Hepatocyte (in vitro differentiated cells): Measurements from ENCODE around the gene SMOC1. TPM values are rescaled to one million over a fixed set of nuclear protein-coding genes. Genes with fewer than 3 reads are reported as not detected.

Experiments
- DNase-seq: peaks from one replicate; pipeline ENCODE4 v3.0.0-alpha.2; 2016; ENCODE audit warnings: low spot score
- H2AFZ ChIP-seq: fragments of 200-600 bp; sonication (generic); 2 replicates; pipeline ENCODE4 v1.6.0; 2016; ENCODE audit warnings: antibody characterized with exemption, mild to moderate bottlenecking
- H3K27ac ChIP-seq: fragments of 200-600 bp; sonication (generic); 2 replicates; pipeline ENCODE4 v1.5.1; 2016; ENCODE audit warnings: mild to moderate bottlenecking
- H3K27me3 ChIP-seq: fragments of 200-600 bp; sonication (generic); 2 replicates; pipeline ENCODE4 v1.6.1; 2016
- H3K36me3 ChIP-seq: fragments of 200-600 bp; sonication (generic); replicated peaks from 2 replicates; pipeline ENCODE4 v1.5.1; 2016; ENCODE audit warnings: low read depth; ENCODE audit not compliant: insufficient read depth
- H3K4me1 ChIP-seq: fragments of 200-600 bp; sonication (generic); 2 replicates; pipeline ENCODE4 v1.5.1; 2016; ENCODE audit warnings: mild to moderate bottlenecking, moderate library complexity; ENCODE audit not compliant: insufficient read depth
- H3K4me2 ChIP-seq: fragments of 200-600 bp; sonication (generic); 2 replicates; pipeline ENCODE4 v1.6.0; 2016
- H3K4me3 ChIP-seq: fragments of 200-600 bp; sonication (generic); 2 replicates; pipeline ENCODE4 v1.5.1; 2016; ENCODE audit warnings: mild to moderate bottlenecking
- H3K79me2 ChIP-seq: fragments of 200-600 bp; sonication (generic); 2 replicates; pipeline ENCODE4 v1.6.0; 2017; ENCODE audit warnings: mild to moderate bottlenecking
- H3K9me2 ChIP-seq: fragments of 200-600 bp; sonication (generic); replicated peaks from 2 replicates; pipeline ENCODE4 v1.6.0; 2017; ENCODE audit warnings: mild to moderate bottlenecking; ENCODE audit not compliant: insufficient read depth
- H3K9me3 ChIP-seq: fragments of 200-600 bp; sonication (generic); 2 replicates; pipeline ENCODE4 v1.5.1; 2016; ENCODE audit warnings: low read depth, mild to moderate bottlenecking
- H4K20me1 ChIP-seq: fragments of 200-600 bp; sonication (generic); 2 replicates; pipeline ENCODE4 v1.6.0; 2016; ENCODE audit warnings: mild to moderate bottlenecking; ENCODE audit not compliant: insufficient read depth, poor library complexity, severe bottlenecking
- CTCF ChIP-seq: fragments of 200-600 bp; sonication (generic); IDR thresholded peaks from 2 replicates; pipeline ENCODE4 v1.5.1; 2016; ENCODE audit warnings: antibody characterized with exemption, mild to moderate bottlenecking; ENCODE audit not compliant: poor library complexity
- EZH2 ChIP-seq: fragments of 200-600 bp; sonication (generic); IDR thresholded peaks from 2 replicates; pipeline ENCODE4 v1.6.1; 2016; ENCODE audit warnings: antibody characterized with exemption, mild to moderate bottlenecking, borderline replicate concordance
- EZH2phosphoT487 ChIP-seq: fragments of 200-600 bp; sonication (generic); IDR thresholded peaks from one replicate; pipeline ENCODE4 v1.6.1; 2018; ENCODE audit warnings: antibody characterized with exemption, mild to moderate bottlenecking, low read depth, moderate library complexity; ENCODE audit not compliant: unreplicated experiment, severe bottlenecking
- WGBS: methylation state at CpG from one replicate; pipeline ENCODE4 v1.1.6; 2016; ENCODE audit warnings: low lambda C conversion rate; ENCODE audit errors: missing lambda C conversion rate; 5-methylcytosine and 5-hydroxymethylcytosine counted together
- polyA plus RNA-seq: library from polyadenylated mRNA; unstranded; fragments of >200 nt; fragmentation: Nextera tagmentation; extraction: Ambion mirVana; gene quantifications from 2 replicates; pipeline ENCODE4 v1.2.1, GENCODE V29; 2016
- total RNA-seq: library from RNA; depleted of rRNA; stranded (reverse); fragments of >200 nt; gene quantifications from 2 replicates; pipeline ENCODE4 v1.2.3, GENCODE V29; 2014

SMOC1 gene
- total and polyA plus RNA-seq, 2 experiments from 2014 or later: 2.1 to 6.2 TPM

DNA sequence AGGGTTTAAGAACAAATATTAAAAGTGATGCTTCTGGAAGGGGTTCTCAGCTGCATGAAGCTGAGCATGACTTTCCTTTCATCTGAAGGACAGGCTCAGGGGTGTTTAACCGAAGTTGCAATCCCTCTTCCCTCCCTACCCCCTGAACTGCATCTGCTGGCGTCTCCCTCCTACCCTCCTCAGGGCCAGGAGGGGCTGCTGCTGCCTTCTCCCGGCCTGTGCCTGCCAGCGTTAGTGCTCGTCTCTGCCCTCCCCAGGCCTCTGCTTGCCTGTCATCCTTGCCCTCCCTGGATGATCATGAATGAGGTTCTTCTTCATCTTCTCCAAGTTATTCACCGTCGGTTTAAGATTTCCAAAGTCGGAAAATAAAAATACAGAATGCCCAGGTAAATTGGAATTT, 12.2 kb downstream of the SMOC1 start:
- H3K9me3 ChIP-seq: no peaks in the 10 kb centered on the region
- no peak for TF ChIP-seq EZH2phosphoT487
- no peak for TF ChIP-seq CTCF
- no peaks in the 10 kb centered on the region for H3K36me3 ChIP-seq
- H3K79me2 ChIP-seq: no peaks in the 10 kb centered on the region
- H3K9me2 ChIP-seq: no peaks in the 10 kb centered on the region
- no peak overlapping the region for H2AFZ ChIP-seq
- H4K20me1 ChIP-seq: no peaks in the 10 kb centered on the region
- no peak overlapping the region for H3K4me3 ChIP-seq
- DNase-seq: no peak
- H3K27me3 ChIP-seq: no peaks in the 10 kb centered on the region
- H3K4me2 ChIP-seq: no peak overlapping the region
- H3K4me1 ChIP-seq: no peaks in the 10 kb centered on the region
- WGBS: 62% methylated on average over 8 of the region's 8 CpGs
- H3K27ac ChIP-seq: no peak overlapping the region

- Histone ChIP-seq H3K79me2 (no peaks in the 10 kb centered on the region), H3K9me2 (no peaks in the 10 kb centered on the region), H4K20me1 (no peaks in the 10 kb centered on the region), H3K4me1 (no peaks in the 10 kb centered on the region), H3K9me3 (no peaks in the 10 kb centered on the region), H3K36me3 (no peaks in the 10 kb centered on the region), H3K4me2 (no peak overlapping the region), H3K27me3 (no peaks in the 10 kb centered on the region), H3K4me3 (no peak overlapping the region), H2AFZ (no peak overlapping the region), H3K27ac (no peak overlapping the region)
- TF ChIP-seq CTCF: no peak
- no peak for TF ChIP-seq EZH2phosphoT487
- TF ChIP-seq EZH2: no peak
- WGBS: 82% methylated on average over 5 of the region's 5 CpGs
- DNase-seq: no peak
Measured at GRCh38 chr14:69895109-69895508, 15.9 kb downstream of the SMOC1 start.

DNA sequence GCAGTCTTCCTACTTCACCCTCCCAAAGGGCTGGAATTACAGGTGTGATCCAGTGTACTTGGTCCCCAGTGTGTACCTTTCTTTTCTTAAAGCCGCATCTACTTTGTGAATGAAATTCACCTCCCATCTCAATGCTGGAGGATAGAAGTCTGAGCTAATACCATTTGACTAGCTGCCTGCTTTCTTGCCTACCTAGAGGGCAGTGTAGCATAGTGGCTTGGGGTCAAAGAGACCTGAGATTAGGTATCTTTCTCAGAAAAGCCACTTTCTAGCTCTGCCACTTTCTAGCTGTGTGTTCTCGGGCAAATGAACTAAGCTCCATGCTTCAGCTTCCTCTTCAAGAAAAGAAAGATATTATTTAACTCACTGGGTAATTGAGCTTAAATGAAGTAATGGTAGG, 16.9 kb downstream of the SMOC1 start:
- Histone ChIP-seq H4K20me1 (no peaks in the 10 kb centered on the region), H3K9me3 (no peaks in the 10 kb centered on the region), H3K27me3 (no peaks in the 10 kb centered on the region), H2AFZ (no peak overlapping the region), H3K36me3 (no peaks in the 10 kb centered on the region), H3K79me2 (no peaks in the 10 kb centered on the region), H3K4me3 (no peak overlapping the region), H3K27ac (no peak overlapping the region), H3K4me1 (no peaks in the 10 kb centered on the region), H3K4me2 (no peak overlapping the region), H3K9me2 (no peaks in the 10 kb centered on the region)
- no peak for TF ChIP-seq EZH2phosphoT487
- WGBS: 95% methylated on average over 2 of the region's 2 CpGs
- DNase-seq: no peak

DNA sequence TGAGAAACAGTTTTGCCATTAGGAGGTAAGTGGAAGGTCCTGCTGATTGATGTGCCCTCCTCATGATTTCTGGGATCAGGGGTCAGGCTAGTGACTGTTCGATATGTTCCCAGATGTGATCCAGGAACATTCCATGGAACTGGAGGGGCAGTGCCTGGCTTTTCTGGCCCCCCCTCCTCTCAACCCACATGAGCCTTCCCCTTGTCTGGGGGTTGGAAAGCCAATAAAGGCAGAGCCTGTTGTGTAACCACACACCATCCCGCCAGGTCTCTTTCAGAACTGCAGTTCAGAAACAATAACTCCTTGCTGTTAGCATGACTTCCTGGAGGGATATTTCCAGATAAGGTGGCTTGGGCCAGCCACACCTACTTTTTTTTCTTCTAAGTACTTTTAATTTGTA, 17.8 kb downstream of the SMOC1 start:
- Histone ChIP-seq H3K79me2 (no peaks in the 10 kb centered on the region), H3K27ac (no peak overlapping the region), H3K9me3 (no peaks in the 10 kb centered on the region), H3K9me2 (no peaks in the 10 kb centered on the region), H3K27me3 (no peaks in the 10 kb centered on the region), H4K20me1 (no peaks in the 10 kb centered on the region), H3K4me3 (no peak overlapping the region), H2AFZ (no peak overlapping the region), H3K36me3 (no peaks in the 10 kb centered on the region), H3K4me1 (no peaks in the 10 kb centered on the region), H3K4me2 (no peak overlapping the region)
- TF ChIP-seq CTCF: no peak
- TF ChIP-seq EZH2: no peak
- TF ChIP-seq EZH2phosphoT487: no peak
- DNase-seq: no peak
- WGBS: 86% methylated on average over 2 of the region's 2 CpGs
